ENCODE data around the gene USP14.

Gene USP14

DNA sequence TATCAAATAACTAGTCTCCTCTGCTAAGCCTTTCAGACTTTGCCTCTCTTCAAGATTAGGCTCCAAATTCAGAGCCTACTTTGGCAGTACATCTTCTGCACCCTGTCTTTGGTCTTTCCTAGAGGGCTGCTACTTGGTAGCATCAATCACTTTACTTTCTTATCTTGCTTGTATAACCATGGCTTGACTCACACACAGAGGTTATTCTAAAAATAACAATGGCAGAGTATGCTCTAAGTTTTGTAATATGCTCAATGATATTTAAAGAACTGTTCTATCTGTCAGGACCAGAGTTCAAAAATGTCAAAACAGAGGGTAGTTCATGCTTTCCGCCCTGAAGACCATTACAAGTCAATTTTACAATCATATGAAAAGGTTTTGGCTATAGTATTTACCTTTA lies 81.8 kb downstream of the USP14 start:
- Histone ChIP-seq H3K36me3 (ENCODE audit: control insufficient read depth in 1 of 2, insufficient read depth in 2 of 2, low read length in 2 of 2) (peaks cover 19 to 20% of the 10 kb centered on the region in 2 donors), H3K4me3 (ENCODE audit: low read depth in 1 of 2, low read length in 2 of 2) (no peak overlapping the region), H3K27ac (ENCODE audit: low read length) (no peak overlapping the region), H3K4me1 (ENCODE audit: control insufficient read depth in 1 of 2, insufficient read depth in 2 of 2, low read length in 2 of 2) (no peaks in the 10 kb centered on the region), H3K27me3 (ENCODE audit: low read depth, low read length) (no peaks in the 10 kb centered on the region), H3K9me3 (ENCODE audit: control insufficient read depth in 1 of 2, low read length in 2 of 2) (no peaks in the 10 kb centered on the region)

DNA sequence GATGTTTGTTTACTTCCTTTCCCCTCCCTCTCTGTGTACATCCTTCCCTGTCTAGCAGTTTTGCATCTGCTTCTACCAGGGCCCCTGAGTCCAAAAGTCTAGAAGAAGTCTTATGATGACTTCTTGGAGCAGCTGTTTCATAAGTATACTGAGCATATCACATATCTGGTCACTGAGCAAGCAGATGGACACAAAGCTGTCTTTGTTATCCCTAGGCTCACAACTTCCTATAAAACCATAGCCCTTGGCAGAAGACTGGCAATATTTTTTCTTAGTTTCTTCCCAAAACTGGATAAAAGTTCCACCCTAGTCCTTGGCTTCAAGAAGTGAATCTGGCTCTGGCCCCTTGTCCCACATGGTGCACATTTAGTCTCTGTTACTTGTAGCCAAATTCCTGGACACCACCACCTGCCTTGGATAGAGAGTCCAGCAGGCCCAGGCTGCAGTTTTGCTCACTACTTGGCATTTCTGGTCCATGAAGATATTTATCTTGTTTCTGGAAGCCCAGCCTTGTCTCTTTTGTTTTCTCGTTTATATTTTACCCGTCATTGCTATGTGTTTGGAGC lies 87.0 kb downstream of the USP14 start:
- H3K27me3 ChIP-seq (ENCODE audit: low read depth, low read length): no peaks in the 10 kb centered on the region
- H3K9me3 ChIP-seq (ENCODE audit: control insufficient read depth in 1 of 2, low read length in 2 of 2): no peaks in the 10 kb centered on the region
- H3K4me1 ChIP-seq (ENCODE audit: control insufficient read depth in 1 of 2, insufficient read depth in 2 of 2, low read length in 2 of 2): no peaks in the 10 kb centered on the region
- no peak overlapping the region for H3K27ac ChIP-seq (ENCODE audit: low read length)
- H3K4me3 ChIP-seq (ENCODE audit: low read depth in 1 of 2, low read length in 2 of 2): no peak overlapping the region
- peaks cover 45 to 53% of the 10 kb centered on the region in 2 donors for H3K36me3 ChIP-seq (ENCODE audit: control insufficient read depth in 1 of 2, insufficient read depth in 2 of 2, low read length in 2 of 2)

DNA sequence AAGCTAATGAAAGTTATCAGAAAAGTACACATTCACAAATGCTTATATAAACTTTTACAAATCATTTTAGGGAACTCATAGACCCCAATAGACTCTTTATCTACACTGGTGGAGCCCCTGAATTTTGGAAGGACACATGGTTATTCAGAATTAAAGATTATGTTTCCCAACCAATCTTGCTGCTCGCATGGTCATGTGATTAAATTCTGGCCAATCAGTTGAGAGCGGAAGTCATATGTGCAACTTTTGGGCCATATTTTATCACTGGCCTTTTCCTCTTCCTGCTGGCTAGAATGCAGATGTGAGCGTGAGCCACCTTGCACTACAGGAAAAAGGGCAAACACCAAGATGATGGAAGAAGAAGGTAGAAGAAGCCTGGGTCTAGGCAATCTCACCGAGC lies 89.7 kb downstream of the USP14 start:
- H3K4me3 ChIP-seq (ENCODE audit: low read depth in 1 of 2, low read length in 2 of 2): no peak overlapping the region
- H3K9me3 ChIP-seq (ENCODE audit: control insufficient read depth in 1 of 2, low read length in 2 of 2): no peaks in the 10 kb centered on the region
- no peaks in the 10 kb centered on the region for H3K27me3 ChIP-seq (ENCODE audit: low read depth, low read length)
- no peaks in the 10 kb centered on the region for H3K4me1 ChIP-seq (ENCODE audit: control insufficient read depth in 1 of 2, insufficient read depth in 2 of 2, low read length in 2 of 2)
- no peak overlapping the region for H3K27ac ChIP-seq (ENCODE audit: low read length)
- peaks cover 55 to 69% of the 10 kb centered on the region in 2 donors for H3K36me3 ChIP-seq (ENCODE audit: control insufficient read depth in 1 of 2, insufficient read depth in 2 of 2, low read length in 2 of 2)

DNA sequence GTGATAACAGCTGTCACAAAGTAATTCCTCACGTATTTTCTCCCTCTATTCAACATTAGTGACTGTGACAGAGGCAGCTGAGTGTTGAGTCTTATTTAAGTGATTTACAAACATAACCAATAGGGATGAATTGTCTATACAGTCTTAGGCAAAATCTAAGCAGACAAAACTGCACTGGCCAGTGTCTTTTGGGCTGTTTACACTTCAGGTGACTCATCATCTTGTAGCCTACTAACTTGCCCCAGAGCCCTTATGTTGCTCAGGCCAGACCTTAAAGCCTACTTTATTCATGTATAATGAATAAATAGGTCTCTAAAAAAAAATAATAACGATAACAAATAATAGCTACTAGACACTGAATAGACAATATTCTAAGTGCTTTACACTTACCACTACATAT lies 92.3 kb downstream of the USP14 start:
- H3K36me3 ChIP-seq (ENCODE audit: control insufficient read depth in 1 of 2, insufficient read depth in 2 of 2, low read length in 2 of 2): peaks cover 65 to 68% of the 10 kb centered on the region in 2 donors
- no peaks in the 10 kb centered on the region for H3K4me1 ChIP-seq (ENCODE audit: control insufficient read depth in 1 of 2, insufficient read depth in 2 of 2, low read length in 2 of 2)
- H3K27me3 ChIP-seq (ENCODE audit: low read depth, low read length): no peaks in the 10 kb centered on the region
- H3K27ac ChIP-seq (ENCODE audit: low read length): no peak overlapping the region
- H3K4me3 ChIP-seq (ENCODE audit: low read depth in 1 of 2, low read length in 2 of 2): no peak overlapping the region
- H3K9me3 ChIP-seq (ENCODE audit: control insufficient read depth in 1 of 2, low read length in 2 of 2): no peaks in the 10 kb centered on the region

DNA sequence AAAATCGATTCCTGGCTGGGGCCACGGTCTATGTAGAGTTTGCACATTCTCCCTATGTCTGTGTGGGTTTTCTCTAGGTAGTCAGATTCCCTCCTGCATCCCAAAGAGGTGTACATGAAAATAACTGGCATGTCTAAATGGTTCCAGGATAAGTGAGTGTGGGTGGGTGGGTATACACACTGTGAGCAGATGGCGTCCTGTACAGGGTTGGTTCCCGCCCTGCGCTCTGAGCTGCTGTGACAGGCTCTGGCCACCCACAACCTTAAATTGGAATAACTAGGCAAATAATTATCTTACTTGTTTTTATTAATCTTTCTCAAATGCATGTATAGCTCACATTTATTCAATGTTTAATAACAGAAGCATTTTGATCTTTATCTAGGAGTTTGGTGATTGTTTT lies 93.2 kb downstream of the USP14 start:
- Histone ChIP-seq H3K27ac (ENCODE audit: low read length) (no peak overlapping the region), H3K4me3 (ENCODE audit: low read depth in 1 of 2, low read length in 2 of 2) (no peak overlapping the region), H3K27me3 (ENCODE audit: low read depth, low read length) (no peaks in the 10 kb centered on the region), H3K36me3 (ENCODE audit: control insufficient read depth in 1 of 2, insufficient read depth in 2 of 2, low read length in 2 of 2) (peaks cover 61 to 73% of the 10 kb centered on the region in 2 donors), H3K9me3 (ENCODE audit: control insufficient read depth in 1 of 2, low read length in 2 of 2) (no peaks in the 10 kb centered on the region), H3K4me1 (ENCODE audit: control insufficient read depth in 1 of 2, insufficient read depth in 2 of 2, low read length in 2 of 2) (no peaks in the 10 kb centered on the region)

DNA sequence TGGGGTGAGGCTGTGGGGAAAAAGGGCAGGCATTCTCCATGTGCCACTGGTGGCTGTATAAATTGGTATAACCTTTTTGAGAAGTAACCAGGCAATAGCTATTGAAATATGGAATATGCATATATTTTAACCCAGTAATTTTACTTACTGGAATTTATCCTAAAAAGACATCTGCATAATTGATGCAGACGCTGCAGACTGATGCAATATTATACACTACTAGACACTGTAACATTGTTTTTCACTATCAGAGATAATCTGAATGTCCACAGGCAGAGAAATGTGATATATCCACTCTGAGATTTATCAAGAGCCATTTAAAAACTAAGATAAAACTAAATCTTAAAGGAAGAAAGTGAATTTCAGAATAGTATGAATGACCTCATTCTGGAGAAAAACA lies 94.8 kb downstream of the USP14 start:
- no peak overlapping the region for H3K4me3 ChIP-seq (ENCODE audit: low read depth in 1 of 2, low read length in 2 of 2)
- H3K27me3 ChIP-seq (ENCODE audit: low read depth, low read length): no peaks in the 10 kb centered on the region
- no peaks in the 10 kb centered on the region for H3K9me3 ChIP-seq (ENCODE audit: control insufficient read depth in 1 of 2, low read length in 2 of 2)
- H3K36me3 ChIP-seq (ENCODE audit: control insufficient read depth in 1 of 2, insufficient read depth in 2 of 2, low read length in 2 of 2): peaks cover 52 to 77% of the 10 kb centered on the region in 2 donors
- H3K4me1 ChIP-seq (ENCODE audit: control insufficient read depth in 1 of 2, insufficient read depth in 2 of 2, low read length in 2 of 2): no peaks in the 10 kb centered on the region
- H3K27ac ChIP-seq (ENCODE audit: low read length): no peak overlapping the region

DNA sequence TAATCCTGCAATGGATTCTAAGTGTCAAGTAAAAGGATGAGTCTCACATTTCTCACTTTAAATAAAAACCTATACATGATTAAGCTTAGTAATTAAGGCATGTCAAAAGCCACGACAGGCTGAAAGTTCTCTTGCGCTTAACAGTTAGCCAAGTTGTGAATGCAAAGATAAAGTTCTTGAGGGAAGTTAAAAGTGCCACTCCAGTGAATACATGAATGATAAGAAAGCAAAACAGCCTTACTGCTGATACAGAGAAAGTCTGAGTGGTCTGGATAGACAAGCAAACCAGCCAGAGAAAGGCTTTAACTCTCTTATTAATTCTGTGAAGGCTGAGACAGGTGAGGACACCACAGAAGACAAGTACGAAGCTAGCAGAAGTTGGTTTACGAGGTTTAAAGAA lies 96.8 kb downstream of the USP14 start:
- Histone ChIP-seq H3K36me3 (ENCODE audit: control insufficient read depth in 1 of 2, insufficient read depth in 2 of 2, low read length in 2 of 2) (peaks cover 46 to 73% of the 10 kb centered on the region in 2 donors), H3K27ac (ENCODE audit: low read length) (no peak overlapping the region), H3K9me3 (ENCODE audit: control insufficient read depth in 1 of 2, low read length in 2 of 2) (no peaks in the 10 kb centered on the region), H3K4me3 (ENCODE audit: low read depth in 1 of 2, low read length in 2 of 2) (no peak overlapping the region), H3K4me1 (ENCODE audit: control insufficient read depth in 1 of 2, insufficient read depth in 2 of 2, low read length in 2 of 2) (no peaks in the 10 kb centered on the region), H3K27me3 (ENCODE audit: low read depth, low read length) (no peaks in the 10 kb centered on the region)

DNA sequence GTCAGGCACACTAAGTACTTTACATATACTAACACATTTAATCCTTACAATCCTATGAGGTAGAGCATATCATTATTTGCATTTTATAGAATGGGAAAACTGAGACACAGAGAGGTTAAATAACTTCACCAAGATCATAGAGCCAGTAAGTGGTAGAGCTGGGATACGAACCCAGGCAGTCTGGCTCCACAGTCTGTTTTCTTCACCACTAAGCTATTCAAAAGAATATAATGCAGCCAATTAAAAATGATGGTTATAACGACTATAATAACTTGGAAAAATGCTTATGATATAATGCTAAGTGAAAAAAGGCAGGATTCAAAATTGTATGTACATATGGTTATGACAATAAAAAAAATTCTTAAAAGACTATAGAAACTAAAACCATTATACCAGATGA lies 102.2 kb downstream of the USP14 start:
- Histone ChIP-seq H3K9me3 (ENCODE audit: control insufficient read depth in 1 of 2, low read length in 2 of 2) (no peaks in the 10 kb centered on the region), H3K4me1 (ENCODE audit: control insufficient read depth in 1 of 2, insufficient read depth in 2 of 2, low read length in 2 of 2) (no peaks in the 10 kb centered on the region), H3K36me3 (ENCODE audit: control insufficient read depth in 1 of 2, insufficient read depth in 2 of 2, low read length in 2 of 2) (peaks cover 41 to 71% of the 10 kb centered on the region in 2 donors), H3K27me3 (ENCODE audit: low read depth, low read length) (no peaks in the 10 kb centered on the region), H3K27ac (ENCODE audit: low read length) (no peak overlapping the region), H3K4me3 (ENCODE audit: low read depth in 1 of 2, low read length in 2 of 2) (no peak overlapping the region)

DNA sequence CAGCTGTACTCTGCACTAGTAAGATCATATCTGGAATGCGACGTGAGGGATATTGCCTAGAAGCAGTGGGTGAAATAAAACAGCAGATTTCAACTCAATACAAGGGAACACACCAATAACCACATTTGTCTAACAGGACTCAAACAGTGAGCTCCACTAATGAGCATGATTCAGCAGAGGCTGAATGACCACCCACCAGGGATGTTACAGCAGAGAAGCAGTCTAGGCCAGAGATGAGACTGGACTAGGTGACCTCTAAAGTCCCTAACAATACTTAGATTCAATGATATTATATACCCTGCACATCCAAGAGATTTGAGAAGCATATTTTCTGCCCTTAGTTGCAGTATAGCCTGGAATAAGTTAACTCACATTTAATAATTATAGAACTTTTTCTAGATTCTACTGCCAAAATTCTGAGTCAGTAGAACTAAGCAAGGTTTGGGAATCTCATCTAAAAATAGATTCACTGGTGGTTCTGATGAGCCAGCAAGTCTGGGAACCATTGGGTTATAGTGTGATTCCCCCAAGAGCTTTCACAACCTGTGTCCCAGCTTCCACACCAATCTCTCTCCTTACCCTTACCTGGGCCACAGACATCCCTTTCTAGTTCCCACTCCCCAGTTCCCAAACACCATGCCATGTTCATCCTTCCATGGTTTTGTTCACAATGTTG lies 103.2 kb downstream of the USP14 start:
- Histone ChIP-seq H3K27me3 (ENCODE audit: low read depth, low read length) (no peaks in the 10 kb centered on the region), H3K9me3 (ENCODE audit: control insufficient read depth in 1 of 2, low read length in 2 of 2) (no peaks in the 10 kb centered on the region), H3K4me1 (ENCODE audit: control insufficient read depth in 1 of 2, insufficient read depth in 2 of 2, low read length in 2 of 2) (peaks cover 0 to 4% of the 10 kb centered on the region in 2 donors), H3K27ac (ENCODE audit: low read length) (no peak overlapping the region), H3K4me3 (ENCODE audit: low read depth in 1 of 2, low read length in 2 of 2) (no peak overlapping the region), H3K36me3 (ENCODE audit: control insufficient read depth in 1 of 2, insufficient read depth in 2 of 2, low read length in 2 of 2) (peaks cover 37 to 61% of the 10 kb centered on the region in 2 donors)
